ENCODE results near the gene MTMR3.

The MTMR3 gene

GRCh38 chr22:29912141-29912540, 29.2 kb downstream of the MTMR3 start:
- H3K4me3 ChIP-seq = no peak overlapping the region
- no peak overlapping the region for H3K27ac ChIP-seq

- H3K4me3 ChIP-seq = no peak overlapping the region
- peak overlapping the region in 1 of 21 experiments; percentile 24 for H3K27ac ChIP-seq
These were observed 29.8 kb downstream of the MTMR3 start for GRCh38 chr22:29912605-29913398.

GRCh38 chr22:29914165-29914564, 31.2 kb downstream of the MTMR3 start:
- Histone ChIP-seq H3K27ac (peak overlapping the region in 3 of 21 experiments; percentile 2 to 15 (median 12)), H3K4me3 (no peak overlapping the region)

- Histone ChIP-seq H3K27ac (peak overlapping the region in 2 of 21 experiments; percentile 5 to 69), H3K4me3 (no peak overlapping the region)
These were observed 32.1 kb downstream of the MTMR3 start for GRCh38 chr22:29914991-29915533.

GRCh38 chr22:29916007-29916544, 33.1 kb downstream of the MTMR3 start:
- H3K4me3 ChIP-seq = no peak overlapping the region
- H3K27ac ChIP-seq = no peak overlapping the region

- no peak overlapping the region for H3K4me3 ChIP-seq
- H3K27ac ChIP-seq = no peak overlapping the region
These were observed 34.3 kb downstream of the MTMR3 start for GRCh38 chr22:29917052-29917902.

GRCh38 chr22:29925402-29925801, 42.4 kb downstream of the MTMR3 start:
- Histone ChIP-seq H3K27ac (no peak overlapping the region), H3K4me3 (no peak overlapping the region)

- Histone ChIP-seq H3K27ac (no peak overlapping the region), H3K4me3 (no peak overlapping the region)
These were observed 43.1 kb downstream of the MTMR3 start for GRCh38 chr22:29926057-29926456.

- Histone ChIP-seq H3K27ac (no peak overlapping the region), H3K4me3 (no peak overlapping the region)
These were observed 49.2 kb downstream of the MTMR3 start for GRCh38 chr22:29932136-29932535.

- Histone ChIP-seq H3K27ac (no peak overlapping the region), H3K4me3 (no peak overlapping the region)
These were observed 50.6 kb downstream of the MTMR3 start for GRCh38 chr22:29933619-29934018.

GRCh38 chr22:29934596-29934995, 51.6 kb downstream of the MTMR3 start:
- no peak overlapping the region for H3K4me3 ChIP-seq
- H3K27ac ChIP-seq = no peak overlapping the region

GRCh38 chr22:29936186-29936585, 53.2 kb downstream of the MTMR3 start:
- no peak overlapping the region for H3K4me3 ChIP-seq
- no peak overlapping the region for H3K27ac ChIP-seq

GRCh38 chr22:29937940-29938693, 55.1 kb downstream of the MTMR3 start:
- H3K27ac ChIP-seq = no peak overlapping the region
- no peak overlapping the region for H3K4me3 ChIP-seq

- Histone ChIP-seq H3K4me3 (no peak overlapping the region), H3K27ac (no peak overlapping the region)
These were observed 57.6 kb downstream of the MTMR3 start for GRCh38 chr22:29940526-29940925.

- Histone ChIP-seq H3K4me3 (no peak overlapping the region), H3K27ac (no peak overlapping the region)
These were observed 61.4 kb downstream of the MTMR3 start for GRCh38 chr22:29944339-29944738.

GRCh38 chr22:29945435-29945834, 62.5 kb downstream of the MTMR3 start:
- Histone ChIP-seq H3K4me3 (no peak overlapping the region), H3K27ac (no peak overlapping the region)

GRCh38 chr22:29946220-29946619, 63.2 kb downstream of the MTMR3 start:
- no peak overlapping the region for H3K27ac ChIP-seq
- no peak overlapping the region for H3K4me3 ChIP-seq

GRCh38 chr22:29947410-29948384, 64.7 kb downstream of the MTMR3 start:
- Histone ChIP-seq H3K4me3 (no peak overlapping the region), H3K27ac (peak overlapping the region in 1 of 21 experiments; percentile 26)

GRCh38 chr22:29948385-29948769, 65.4 kb downstream of the MTMR3 start:
- Histone ChIP-seq H3K4me3 (no peak overlapping the region), H3K27ac (no peak overlapping the region)
